ENCODE data around the gene DOP1A. TPM values are rescaled to one million over a fixed set of nuclear protein-coding genes. Genes with fewer than 3 reads are reported as not detected.

The DOP1A gene
- total RNA-seq, 1 donor from 2014 or later: 4.4 TPM

DNA sequence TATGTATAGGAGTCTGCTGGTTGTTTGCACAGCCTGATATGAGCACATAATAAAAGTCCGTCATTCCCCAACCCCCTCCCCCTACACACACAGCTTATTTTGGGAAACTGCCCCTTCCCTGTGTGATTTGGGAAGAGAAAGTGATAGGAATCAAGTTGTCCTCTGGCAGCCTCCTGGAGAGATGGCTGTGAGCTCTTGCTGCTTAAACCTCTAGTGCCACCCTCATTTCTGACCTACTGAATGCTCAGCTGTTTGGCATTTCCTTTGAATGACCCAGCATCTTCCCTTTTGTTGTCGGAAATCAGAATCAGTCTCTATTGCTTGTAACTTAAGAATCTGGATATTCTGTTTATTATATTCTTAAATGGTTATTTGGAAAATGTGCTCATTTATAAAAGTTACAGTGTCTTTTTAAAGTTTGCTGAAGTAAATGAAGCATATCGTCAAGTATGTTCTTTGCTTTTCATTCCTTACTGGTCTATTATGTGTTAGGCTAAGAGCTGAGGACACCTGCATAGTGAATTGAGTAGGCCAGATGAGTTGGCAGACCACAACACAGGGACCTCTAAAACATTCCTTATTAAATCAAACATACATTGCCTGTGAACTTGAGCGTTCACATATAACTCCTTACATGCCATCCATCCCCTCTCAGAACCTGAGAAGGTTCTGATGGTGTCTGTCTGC is 131.2 kb downstream of the DOP1A start:
- no peak overlapping the region for H3K4me3 ChIP-seq (ENCODE audit: low read depth, low read length)
- DNase-seq (ENCODE audit: low read depth): no peak

DNA sequence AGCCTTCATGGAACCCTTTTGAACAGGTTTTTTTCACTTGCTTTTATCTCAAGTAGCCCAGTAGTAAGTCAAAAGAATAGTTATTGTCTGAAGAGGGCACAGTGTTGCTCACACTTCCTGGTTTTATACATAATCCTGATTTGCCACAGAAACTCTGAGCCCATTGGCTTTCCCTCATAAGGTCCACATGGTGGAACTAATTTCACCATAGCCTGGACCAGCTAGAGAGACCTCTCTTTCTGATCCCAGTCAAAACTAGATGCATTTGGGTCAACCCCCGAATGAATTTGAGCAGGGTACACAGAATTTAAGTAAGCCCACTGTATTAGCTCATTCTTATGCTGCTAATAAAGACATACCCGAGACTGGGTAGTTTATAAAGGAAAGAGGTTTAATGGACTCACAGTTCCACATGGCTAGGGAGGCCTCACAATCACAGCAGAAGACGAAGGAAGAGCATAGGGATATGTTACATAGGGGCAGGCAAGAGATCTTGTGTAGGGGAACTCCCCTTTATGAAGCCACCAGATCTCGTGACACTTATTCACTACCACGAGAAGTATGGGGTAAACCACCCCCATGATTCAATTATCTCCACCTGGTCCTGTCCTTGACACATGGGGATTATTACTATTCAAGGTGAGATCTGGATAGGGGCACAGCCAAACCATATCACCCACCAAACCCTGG is 131.8 kb downstream of the DOP1A start:
- DNase-seq (ENCODE audit: low read depth): no peak
- H3K4me3 ChIP-seq (ENCODE audit: low read depth, low read length): no peak overlapping the region
- TF ChIP-seq, protein P1, sequence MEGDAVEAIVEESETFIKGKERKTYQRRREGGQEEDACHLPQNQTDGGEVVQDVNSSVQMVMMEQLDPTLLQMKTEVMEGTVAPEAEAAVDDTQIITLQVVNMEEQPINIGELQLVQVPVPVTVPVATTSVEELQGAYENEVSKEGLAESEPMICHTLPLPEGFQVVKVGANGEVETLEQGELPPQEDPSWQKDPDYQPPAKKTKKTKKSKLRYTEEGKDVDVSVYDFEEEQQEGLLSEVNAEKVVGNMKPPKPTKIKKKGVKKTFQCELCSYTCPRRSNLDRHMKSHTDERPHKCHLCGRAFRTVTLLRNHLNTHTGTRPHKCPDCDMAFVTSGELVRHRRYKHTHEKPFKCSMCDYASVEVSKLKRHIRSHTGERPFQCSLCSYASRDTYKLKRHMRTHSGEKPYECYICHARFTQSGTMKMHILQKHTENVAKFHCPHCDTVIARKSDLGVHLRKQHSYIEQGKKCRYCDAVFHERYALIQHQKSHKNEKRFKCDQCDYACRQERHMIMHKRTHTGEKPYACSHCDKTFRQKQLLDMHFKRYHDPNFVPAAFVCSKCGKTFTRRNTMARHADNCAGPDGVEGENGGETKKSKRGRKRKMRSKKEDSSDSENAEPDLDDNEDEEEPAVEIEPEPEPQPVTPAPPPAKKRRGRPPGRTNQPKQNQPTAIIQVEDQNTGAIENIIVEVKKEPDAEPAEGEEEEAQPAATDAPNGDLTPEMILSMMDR (conservative IDR thresholded peaks at IDR 0.05; ENCODE audit: low read depth, low read length): no peak

More for the DNA sequence above, 131.2 kb downstream of the DOP1A start:
- TF ChIP-seq, protein P1 (conservative IDR thresholded peaks at IDR 0.05; ENCODE audit: low read depth, low read length): no peak

DNA sequence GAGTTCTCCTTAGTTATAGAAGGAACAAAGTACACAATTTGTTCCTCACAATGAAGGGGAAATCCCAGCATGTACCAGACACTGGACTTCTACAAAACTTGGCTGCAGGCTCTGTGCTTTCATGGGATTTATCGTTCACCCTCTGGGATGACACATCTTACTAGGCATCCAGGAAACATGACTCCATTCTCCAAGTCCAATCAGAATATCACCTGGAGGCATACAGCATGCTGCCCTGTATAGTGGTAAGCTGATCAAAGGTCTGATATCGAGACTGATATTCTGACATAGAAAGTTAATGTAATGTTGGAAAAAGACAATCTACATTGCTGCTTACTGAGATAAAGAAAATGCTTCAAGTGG is 132.4 kb downstream of the DOP1A start:
- no peak overlapping the region for H3K4me3 ChIP-seq (ENCODE audit: low read depth, low read length)
- DNase-seq (ENCODE audit: low read depth): peak; percentile 90
- TF ChIP-seq, protein P1 (conservative IDR thresholded peaks at IDR 0.05; ENCODE audit: low read depth, low read length): no peak

DNA sequence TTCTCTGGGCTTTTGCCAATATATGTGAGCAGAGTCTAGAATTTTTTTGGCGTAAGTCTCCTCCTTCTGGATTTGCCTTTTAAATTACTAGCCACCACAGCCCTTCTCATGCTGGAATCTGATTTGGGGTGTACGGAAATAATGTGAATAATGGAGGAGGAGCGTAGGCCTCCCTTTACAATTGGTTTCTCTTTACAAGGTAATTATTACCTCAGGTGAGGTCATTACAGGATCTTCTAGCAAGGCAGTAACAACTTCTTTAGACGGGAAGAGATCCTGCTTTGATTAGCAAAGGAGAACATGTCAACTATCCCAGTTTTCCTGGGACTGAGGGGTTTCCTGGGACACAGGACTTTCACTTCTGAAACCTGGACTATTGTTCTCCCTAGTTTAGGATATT is 134.6 kb downstream of the DOP1A start:
- TF ChIP-seq, protein P1 (conservative IDR thresholded peaks at IDR 0.05; ENCODE audit: low read depth, low read length): no peak
- DNase-seq (ENCODE audit: low read depth): no peak
- no peak overlapping the region for H3K4me3 ChIP-seq (ENCODE audit: low read depth, low read length)

DNA sequence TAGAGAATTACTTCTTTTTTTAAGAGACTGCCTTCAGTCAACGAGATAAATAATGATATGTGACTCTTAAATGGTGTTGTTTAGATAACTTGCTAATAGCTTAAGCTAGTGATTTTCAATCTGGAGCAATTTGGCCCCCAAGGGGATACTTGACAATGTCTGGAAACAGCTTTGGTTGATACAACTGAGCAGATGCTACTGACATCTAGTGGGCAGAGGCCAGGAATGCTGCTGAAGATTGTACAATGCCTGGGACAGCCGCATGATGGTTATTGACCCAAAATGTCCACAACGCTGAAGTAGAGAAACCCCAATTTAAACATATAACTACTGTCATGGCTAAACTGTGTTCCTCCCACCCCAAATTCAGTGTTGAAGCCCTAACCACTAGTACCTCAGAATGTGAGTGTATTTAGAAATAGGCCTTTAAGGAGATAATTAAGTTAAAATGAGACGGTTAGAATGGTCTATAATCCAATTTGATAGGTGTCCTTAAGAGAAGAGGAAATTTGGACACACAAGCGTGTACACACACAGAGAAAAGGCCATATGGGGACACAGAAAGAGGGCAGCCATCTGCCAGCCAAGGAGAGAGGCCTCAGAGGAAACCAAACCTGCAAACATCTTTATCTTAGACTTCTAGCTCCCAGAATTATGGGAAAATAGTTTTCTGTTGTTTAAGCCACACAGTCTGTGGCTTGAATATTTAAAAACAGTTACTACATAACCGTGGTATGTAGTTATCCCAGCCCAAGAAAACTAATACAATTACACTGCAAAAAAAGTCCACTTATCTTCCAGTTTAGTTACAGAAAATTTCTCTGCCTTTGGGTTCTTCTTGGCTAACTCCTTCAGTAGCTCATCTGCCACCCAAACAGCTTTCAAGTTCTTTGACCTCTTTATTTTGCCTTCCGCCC is 147.9 kb downstream of the DOP1A start:
- TF ChIP-seq, protein P1 (conservative IDR thresholded peaks at IDR 0.05; ENCODE audit: low read depth, low read length): peak; percentile 96
- DNase-seq (ENCODE audit: low read depth): no peak
- H3K4me3 ChIP-seq (ENCODE audit: low read depth, low read length): no peak overlapping the region

DNA sequence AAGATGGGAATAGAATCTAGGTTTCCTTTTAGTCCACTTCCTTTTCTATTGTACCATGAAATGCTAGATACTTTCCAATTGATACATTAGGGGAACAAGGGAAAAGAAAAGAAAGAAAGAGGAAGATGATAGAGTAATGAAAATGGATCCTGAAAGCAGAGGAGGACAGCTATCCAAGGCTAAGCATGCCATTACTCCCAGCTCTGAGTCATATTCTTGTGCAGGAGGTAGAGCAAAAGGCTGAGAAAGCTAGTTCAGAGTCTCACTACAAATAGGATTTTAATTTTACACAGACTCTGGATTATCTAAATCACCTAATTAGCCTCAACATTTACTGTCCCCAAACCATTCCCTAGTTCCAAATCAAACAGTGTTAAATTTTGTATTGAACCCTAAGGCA is 149.3 kb downstream of the DOP1A start:
- TF ChIP-seq, protein P1 (conservative IDR thresholded peaks at IDR 0.05; ENCODE audit: low read depth, low read length): no peak
- no peak for DNase-seq (ENCODE audit: low read depth)
- H3K4me3 ChIP-seq (ENCODE audit: low read depth, low read length): no peak overlapping the region

Other genes with a start within 250 kb of the DOP1A start
- gene UBE3D, start 1.8 kb upstream of the DOP1A start, total RNA-seq: 5.9 and 8.2 TPM in 2 replicates
- 26.5 and 33.1 TPM in 2 replicates for gene PGM3, start 125.6 kb downstream of the DOP1A start, total RNA-seq
- 1.6 and 2.8 TPM in 2 replicates for gene RWDD2A, start 125.7 kb downstream of the DOP1A start, total RNA-seq

Measured in epithelial cell of proximal tubule (primary cell).